HG03175 (cell line): Measurements from ENCODE around the gene BMPR1B.

Experiments used
- ATAC-seq: cut with Tn5 transposase; IDR thresholded peaks from one replicate; pipeline ENCODE4 v1.9.1; 2021; ENCODE audit warnings: mild to moderate bottlenecking, moderate library complexity; ENCODE audit not compliant: unreplicated experiment

Gene BMPR1B

DNA sequence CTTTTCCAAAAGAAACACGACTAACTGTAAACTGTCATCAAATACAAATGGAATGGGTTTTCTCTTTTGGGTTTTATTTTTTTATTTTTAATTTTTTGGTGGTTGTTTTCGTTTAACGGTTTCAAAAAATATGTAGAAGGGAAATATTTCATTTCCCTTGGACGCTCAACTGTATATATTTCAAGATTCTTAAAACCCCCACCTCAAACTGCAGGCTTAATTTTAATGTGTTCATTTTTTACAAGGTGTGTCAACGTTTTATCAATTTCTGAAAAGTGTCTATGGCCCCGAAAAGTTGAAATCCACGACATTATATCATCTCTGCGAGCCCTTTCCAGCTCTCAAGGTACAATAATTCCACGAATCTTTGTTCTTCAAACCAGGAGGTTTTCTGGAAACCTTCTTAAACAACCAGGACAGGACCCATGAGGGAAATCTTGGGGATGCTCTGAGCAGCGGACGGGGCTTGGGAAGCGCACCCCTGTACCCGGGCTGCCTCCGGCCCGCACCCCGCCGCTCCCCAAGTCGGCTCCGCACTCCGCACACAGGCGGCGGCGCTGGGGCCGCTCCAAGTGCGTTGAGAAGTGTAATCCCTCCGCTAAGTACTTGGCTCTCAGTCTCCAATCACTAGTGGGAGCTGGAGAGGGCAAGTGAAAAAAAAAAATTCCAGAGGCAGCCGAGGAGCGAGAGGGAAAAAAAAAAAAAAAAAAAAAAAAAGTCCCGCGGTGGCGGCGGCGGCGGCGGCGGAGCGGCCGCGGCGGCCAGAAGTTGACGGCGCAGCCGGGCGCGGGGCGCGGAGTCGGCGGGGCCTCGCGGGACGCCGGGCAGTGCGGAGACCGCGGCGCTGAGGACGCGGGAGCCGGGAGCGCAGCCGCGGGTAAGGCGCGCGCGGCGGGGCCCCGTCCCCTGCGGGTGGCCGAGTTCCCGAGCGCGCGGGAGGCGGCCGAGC is at the start of gene BMPR1B:
TSS of gene BMPR1B (plus strand) at position 764 of the 949 bp plus-strand sequence. CDS start 346,470 bp downstream, outside the sequence.
- ATAC-seq = no peak

DNA sequence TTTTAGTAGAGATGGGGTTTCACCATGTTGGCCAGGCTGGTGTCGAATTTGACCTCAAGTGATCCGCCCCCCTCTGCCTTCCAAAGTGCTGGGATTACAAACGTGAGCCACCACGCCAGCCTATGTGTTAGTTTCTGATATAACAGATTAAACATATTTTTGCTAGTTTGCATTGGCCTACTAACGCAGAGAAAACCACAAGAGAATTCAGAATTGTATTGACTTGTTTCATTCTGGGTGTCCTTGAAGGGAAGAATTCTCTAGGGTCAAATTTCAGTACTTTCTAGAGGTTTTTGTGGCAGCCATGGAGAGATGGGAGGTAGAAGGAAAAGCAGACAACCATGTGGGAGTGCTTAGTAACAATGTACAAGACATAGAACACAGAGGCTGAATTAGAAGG is 46.1 kb upstream of the BMPR1B start:
- no peak for ATAC-seq

DNA sequence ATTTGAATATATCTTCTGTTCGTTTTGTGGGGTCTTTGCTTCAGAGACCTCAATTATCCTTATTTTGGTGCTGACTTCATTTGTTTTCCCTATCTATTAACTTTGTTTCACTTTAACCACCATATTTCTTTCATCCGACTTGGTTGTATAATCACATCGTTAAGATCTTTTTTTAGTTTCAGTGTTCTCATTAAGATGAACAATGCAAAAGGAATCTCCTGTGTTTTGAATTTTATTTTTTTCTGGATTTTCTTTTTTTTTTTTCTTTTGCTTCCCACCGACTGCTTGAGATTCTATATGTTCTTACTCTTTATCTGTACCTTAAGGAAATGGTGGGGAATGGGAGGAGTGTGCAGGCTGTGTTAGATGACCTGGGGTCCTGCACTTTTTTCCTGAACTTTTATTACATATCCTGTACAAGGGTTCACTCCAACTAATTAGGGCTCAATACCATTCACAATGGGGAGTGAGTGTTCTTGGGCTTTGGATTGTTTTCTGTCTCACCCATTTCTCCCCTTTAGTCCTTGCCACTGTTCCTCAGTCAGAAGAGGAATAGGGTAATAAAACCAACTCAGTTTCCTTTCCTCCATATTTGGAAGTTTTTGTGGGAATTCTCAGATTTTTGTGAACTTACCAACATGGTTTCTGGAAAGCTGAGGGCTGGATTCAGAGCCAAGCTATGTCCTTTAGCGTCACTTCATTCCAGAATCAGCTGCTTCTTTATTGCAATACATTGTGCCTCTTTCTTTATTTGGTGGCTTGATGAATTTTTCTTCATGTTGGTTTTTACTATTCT is 43.2 kb upstream of the BMPR1B start:
- no peak for ATAC-seq

- ATAC-seq = no peak
These were observed 42.0 kb upstream of the BMPR1B start for GRCh38 chr4:94715726-94716125.

GRCh38 chr4:94721310-94721709 is 36.4 kb upstream of the BMPR1B start:
- ATAC-seq = no peak

GRCh38 chr4:94722270-94722669 is 35.5 kb upstream of the BMPR1B start:
- ATAC-seq = no peak

- ATAC-seq = peak; percentile 83
These were observed 35.0 kb upstream of the BMPR1B start for GRCh38 chr4:94722748-94723147.

- no peak for ATAC-seq
These were observed 33.6 kb upstream of the BMPR1B start for GRCh38 chr4:94724016-94724790.

DNA sequence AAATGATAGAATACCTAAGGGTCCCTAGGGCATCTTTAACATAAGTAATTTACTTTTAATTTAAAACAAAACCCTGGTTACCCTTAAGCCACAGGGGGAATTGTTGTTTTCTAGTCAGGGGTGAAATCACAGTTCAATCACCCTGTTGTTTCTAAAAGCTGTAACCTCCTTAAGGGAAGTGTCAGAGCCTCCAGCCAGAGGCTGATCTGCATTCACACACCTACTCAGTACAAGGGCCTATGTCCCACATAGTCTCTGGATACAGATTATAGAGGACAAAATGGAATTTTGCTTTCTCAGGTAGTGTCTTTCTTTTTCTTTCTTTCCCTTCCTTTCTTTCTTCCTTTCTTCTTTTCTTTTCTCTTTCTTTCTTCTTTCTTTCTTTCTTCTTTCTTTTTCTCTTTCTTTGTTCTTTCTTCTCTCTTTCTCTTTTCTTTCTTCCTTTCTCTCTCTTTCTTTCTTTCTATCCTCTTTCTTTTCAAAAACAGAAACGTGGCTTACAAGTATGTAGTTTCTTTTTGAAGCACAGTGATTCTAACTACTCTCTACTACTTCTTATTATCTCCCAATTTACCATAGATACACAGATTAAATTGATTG is 31.1 kb upstream of the BMPR1B start:
- no peak for ATAC-seq

GRCh38 chr4:94728056-94728766 is 29.5 kb upstream of the BMPR1B start:
- no peak for ATAC-seq

- ATAC-seq = no peak
These were observed 25.4 kb upstream of the BMPR1B start for GRCh38 chr4:94732358-94732698.

GRCh38 chr4:94739741-94740140 is 18.0 kb upstream of the BMPR1B start:
- no peak for ATAC-seq

DNA sequence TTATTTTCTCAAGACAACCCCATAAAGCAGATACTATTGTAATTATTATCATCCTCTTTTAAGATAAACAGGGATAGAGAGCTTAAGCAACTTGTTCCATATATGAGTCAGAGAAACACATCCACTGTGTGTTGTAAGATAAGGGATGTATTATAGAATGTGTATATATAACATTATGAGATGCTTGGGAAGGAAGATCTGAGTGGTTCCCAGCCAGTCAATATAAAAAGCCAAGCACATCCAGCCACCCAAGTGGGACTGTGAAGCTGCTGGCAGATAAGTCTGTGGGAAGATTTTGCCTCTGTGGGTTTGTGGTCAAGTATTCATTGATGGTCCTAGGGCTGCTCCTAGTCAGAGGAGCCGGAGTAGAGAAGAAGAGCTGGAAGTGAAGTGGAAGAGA is 16.5 kb upstream of the BMPR1B start:
- ATAC-seq = no peak

GRCh38 chr4:94743838-94744237 is 13.9 kb upstream of the BMPR1B start:
- ATAC-seq = no peak

- ATAC-seq = no peak
These were observed 12.9 kb upstream of the BMPR1B start for GRCh38 chr4:94744850-94745249.

- ATAC-seq = no peak
These were observed 11.0 kb upstream of the BMPR1B start for GRCh38 chr4:94746746-94747145.

GRCh38 chr4:94758141-94758699 is 465 bp downstream of the BMPR1B start:
- no peak for ATAC-seq

- ATAC-seq = no peak
These were observed 1.1 kb downstream of the BMPR1B start for GRCh38 chr4:94758700-94759399.

DNA sequence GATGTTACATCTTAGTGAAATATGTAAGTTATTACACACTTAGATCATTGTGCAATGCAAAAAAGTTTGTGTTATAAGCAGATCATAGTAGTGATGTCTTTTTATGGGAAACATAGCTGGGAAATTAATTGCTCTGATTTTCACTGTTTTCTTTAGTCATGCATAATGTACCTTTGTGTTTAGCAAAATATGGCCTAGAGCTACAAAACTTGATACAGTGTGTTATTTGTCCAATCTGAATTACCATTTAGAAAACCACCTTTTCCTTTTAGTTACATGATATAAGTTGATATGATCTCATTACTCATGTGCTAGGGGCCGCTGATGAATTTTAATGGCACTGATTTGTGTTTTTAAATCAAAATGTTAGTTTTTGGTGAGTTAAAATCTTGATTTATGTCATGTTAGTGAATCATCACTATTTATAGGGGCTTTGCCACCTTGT is 2.0 kb downstream of the BMPR1B start:
- ATAC-seq = no peak
